NOMO-1 treated with DMSO at 0.1 percent for 48 hours (cell line): Measurements from ENCODE around the gene GUCY1B1.

Experiments used
- DNase-seq: peaks from one replicate; lab custom pipeline; 2025; ENCODE audit not compliant: unreplicated experiment; lab: John Stamatoyannopoulos, UW

The GUCY1B1 gene

DNA sequence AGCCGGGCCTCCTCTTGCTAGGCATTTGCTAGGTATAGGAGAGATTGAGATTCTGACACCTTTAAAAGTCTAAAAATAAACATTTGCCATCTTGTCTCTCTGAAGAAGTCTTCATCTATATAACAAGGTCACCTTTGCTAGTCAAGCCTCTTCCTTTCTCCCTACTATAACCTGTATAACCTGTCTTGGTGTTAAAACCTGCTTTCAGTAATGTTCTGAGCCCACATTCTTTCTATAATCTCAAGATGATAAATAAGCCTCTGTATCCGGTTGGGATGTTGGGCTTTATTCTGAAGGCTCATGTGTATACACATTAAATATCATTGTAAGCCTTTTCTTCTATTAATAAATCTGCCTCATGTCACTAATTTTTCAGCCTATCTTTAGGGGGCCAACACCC, 97.1 kb downstream of the GUCY1B1 start:
- no peak for DNase-seq
